ENCODE results near the gene TRIM67. TPM values are rescaled to one million over a fixed set of nuclear protein-coding genes. Genes with fewer than 3 reads are reported as not detected.

Gene TRIM67
- total and polyA plus RNA-seq, 9 of the 15 experiments (the other 6 are each of a cell fraction or from before 2014, with no cell fraction given), result 0.04 to 0.60 (median 0.31) TPM

DNA sequence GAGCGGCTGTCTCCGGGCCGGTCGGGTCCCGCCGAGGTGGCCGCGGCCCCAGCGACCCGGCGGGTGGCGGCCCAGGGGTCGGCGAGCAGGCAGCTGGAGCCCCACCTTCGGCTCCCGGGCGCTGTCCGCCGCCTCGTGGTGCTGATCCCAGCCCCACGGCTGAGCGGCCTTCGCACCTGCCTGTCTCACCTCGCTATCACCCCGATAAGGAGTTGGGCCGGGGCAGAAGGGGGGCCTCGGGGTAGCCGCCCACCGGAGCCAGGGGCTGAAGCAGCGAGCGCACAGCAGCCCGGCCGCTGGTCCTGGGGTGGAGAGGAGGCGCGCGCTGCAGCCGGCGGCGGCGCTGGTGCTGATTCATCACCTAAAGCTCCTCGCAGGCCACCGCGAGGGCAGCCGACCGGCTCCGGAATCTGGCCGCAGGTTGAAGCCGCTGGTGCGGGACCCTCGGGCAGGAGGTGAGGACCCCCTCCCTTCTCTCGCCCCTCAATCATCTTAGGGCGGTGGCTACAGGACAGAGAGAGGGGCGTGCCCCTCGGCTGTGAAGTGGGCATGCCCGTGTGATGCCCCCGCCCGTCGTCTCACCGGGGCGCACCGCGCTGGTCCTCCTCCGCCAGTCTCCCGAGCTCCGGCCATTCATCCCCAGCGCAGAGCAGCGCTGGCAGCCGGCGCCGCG lies 575 bp downstream of the TRIM67 start (continued):
- TF ChIP-seq, protein P1, sequence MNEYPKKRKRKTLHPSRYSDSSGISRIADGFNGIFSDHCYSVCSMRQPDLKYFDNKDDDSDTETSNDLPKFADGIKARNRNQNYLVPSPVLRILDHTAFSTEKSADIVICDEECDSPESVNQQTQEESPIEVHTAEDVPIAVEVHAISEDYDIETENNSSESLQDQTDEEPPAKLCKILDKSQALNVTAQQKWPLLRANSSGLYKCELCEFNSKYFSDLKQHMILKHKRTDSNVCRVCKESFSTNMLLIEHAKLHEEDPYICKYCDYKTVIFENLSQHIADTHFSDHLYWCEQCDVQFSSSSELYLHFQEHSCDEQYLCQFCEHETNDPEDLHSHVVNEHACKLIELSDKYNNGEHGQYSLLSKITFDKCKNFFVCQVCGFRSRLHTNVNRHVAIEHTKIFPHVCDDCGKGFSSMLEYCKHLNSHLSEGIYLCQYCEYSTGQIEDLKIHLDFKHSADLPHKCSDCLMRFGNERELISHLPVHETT (CRISPR knock-in tag; conservative IDR thresholded peaks at IDR 0.05 in 1 of 2, IDR thresholded peaks at IDR 0.05 in 1 of 2), result no peak
- TF ChIP-seq, protein P2, sequence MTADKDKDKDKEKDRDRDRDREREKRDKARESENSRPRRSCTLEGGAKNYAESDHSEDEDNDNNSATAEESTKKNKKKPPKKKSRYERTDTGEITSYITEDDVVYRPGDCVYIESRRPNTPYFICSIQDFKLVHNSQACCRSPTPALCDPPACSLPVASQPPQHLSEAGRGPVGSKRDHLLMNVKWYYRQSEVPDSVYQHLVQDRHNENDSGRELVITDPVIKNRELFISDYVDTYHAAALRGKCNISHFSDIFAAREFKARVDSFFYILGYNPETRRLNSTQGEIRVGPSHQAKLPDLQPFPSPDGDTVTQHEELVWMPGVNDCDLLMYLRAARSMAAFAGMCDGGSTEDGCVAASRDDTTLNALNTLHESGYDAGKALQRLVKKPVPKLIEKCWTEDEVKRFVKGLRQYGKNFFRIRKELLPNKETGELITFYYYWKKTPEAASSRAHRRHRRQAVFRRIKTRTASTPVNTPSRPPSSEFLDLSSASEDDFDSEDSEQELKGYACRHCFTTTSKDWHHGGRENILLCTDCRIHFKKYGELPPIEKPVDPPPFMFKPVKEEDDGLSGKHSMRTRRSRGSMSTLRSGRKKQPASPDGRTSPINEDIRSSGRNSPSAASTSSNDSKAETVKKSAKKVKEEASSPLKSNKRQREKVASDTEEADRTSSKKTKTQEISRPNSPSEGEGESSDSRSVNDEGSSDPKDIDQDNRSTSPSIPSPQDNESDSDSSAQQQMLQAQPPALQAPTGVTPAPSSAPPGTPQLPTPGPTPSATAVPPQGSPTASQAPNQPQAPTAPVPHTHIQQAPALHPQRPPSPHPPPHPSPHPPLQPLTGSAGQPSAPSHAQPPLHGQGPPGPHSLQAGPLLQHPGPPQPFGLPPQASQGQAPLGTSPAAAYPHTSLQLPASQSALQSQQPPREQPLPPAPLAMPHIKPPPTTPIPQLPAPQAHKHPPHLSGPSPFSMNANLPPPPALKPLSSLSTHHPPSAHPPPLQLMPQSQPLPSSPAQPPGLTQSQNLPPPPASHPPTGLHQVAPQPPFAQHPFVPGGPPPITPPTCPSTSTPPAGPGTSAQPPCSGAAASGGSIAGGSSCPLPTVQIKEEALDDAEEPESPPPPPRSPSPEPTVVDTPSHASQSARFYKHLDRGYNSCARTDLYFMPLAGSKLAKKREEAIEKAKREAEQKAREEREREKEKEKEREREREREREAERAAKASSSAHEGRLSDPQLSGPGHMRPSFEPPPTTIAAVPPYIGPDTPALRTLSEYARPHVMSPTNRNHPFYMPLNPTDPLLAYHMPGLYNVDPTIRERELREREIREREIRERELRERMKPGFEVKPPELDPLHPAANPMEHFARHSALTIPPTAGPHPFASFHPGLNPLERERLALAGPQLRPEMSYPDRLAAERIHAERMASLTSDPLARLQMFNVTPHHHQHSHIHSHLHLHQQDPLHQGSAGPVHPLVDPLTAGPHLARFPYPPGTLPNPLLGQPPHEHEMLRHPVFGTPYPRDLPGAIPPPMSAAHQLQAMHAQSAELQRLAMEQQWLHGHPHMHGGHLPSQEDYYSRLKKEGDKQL (CRISPR knock-in tag; IDR thresholded peaks at IDR 0.05; ENCODE audit: borderline replicate concordance), result no peak

All from K562 (cell line).